Activated naive CD8-positive, alpha-beta T cell treated with anti-CD3 and anti-CD28 coated beads, Interleukin-2, amount 10 ng/mL, durations not matched to agents 7 days and 5 days (primary cell): ENCODE measurements around the gene CCDC148. TPM values are rescaled to one million over a fixed set of nuclear protein-coding genes. Genes with fewer than 3 reads are reported as not detected.

Source experiments
- ATAC-seq: fragments of 150-1000 bp; cut with Tn5 transposase; one replicate; pipeline ENCODE4 v1.10.0; 2021; ENCODE audit warnings: low read depth, moderate library complexity
- POLR2A ChIA-PET: fragments of 350-600 bp; sonication (Branson Sonifier 250); formaldehyde crosslinking; loops from one replicate; lab custom pipeline; 2021; ENCODE audit warnings: antibody characterized with exemption; lab: Charles Lee
- DNase-seq: peaks from one replicate; pipeline ENCODE4 v3.0.0; 2021
- H3K27ac Mint-ChIP-seq: one replicate; pipeline ENCODE4 v1.8.0; 2022; ENCODE audit warnings: mild to moderate bottlenecking, mixed read lengths
- H3K27me3 Mint-ChIP-seq: one replicate; pipeline ENCODE4 v1.8.0; 2022; ENCODE audit warnings: mild to moderate bottlenecking, moderate library complexity, mixed read lengths
- H3K36me3 Mint-ChIP-seq: one replicate; pipeline ENCODE4 v1.8.0; 2021; ENCODE audit warnings: mild to moderate bottlenecking, mixed read lengths
- H3K4me1 Mint-ChIP-seq: one replicate; pipeline ENCODE4 v1.8.0; 2021; ENCODE audit warnings: mixed read lengths
- H3K4me3 Mint-ChIP-seq: one replicate; pipeline ENCODE4 v1.8.0; 2022; ENCODE audit warnings: mild to moderate bottlenecking, moderate library complexity, mixed read lengths
- H3K9me3 Mint-ChIP-seq: one replicate; pipeline ENCODE4 v1.8.0; 2021; ENCODE audit warnings: mixed read lengths
- total RNA-seq, 2 experiments: library from RNA; stranded (reverse); gene quantifications; one replicate each; pipeline ENCODE4 v1.2.3, GENCODE V29; 2021

The CCDC148 gene
- total RNA-seq, 2 experiments from 2014 or later, result not detected

- H3K9me3 Mint-ChIP-seq, result no peaks in the 10 kb centered on the region
- no peak for ATAC-seq
- H3K4me1 Mint-ChIP-seq, result no peaks in the 10 kb centered on the region
- H3K36me3 Mint-ChIP-seq, result no peaks in the 10 kb centered on the region
- no peak for DNase-seq
- no peak overlapping the region for H3K4me3 Mint-ChIP-seq
- POLR2A ChIA-PET, result no interaction called here
- peaks cover 3% of the 10 kb centered on the region for H3K27me3 Mint-ChIP-seq
- no peak overlapping the region for H3K27ac Mint-ChIP-seq
Observed at GRCh38 chr2:158128168-158128973, 328.2 kb downstream of the CCDC148 start.

GRCh38 chr2:158127380-158127804 is 329.2 kb downstream of the CCDC148 start:
- H3K4me3 Mint-ChIP-seq, result no peak overlapping the region
- DNase-seq, result no peak
- POLR2A ChIA-PET, result no interaction called here
- no peaks in the 10 kb centered on the region for H3K9me3 Mint-ChIP-seq
- H3K36me3 Mint-ChIP-seq, result no peaks in the 10 kb centered on the region
- H3K27ac Mint-ChIP-seq, result no peak overlapping the region
- H3K27me3 Mint-ChIP-seq, result peaks cover 2% of the 10 kb centered on the region
- no peaks in the 10 kb centered on the region for H3K4me1 Mint-ChIP-seq
- ATAC-seq, result no peak

GRCh38 chr2:158125756-158126498 is 330.6 kb downstream of the CCDC148 start:
- no peaks in the 10 kb centered on the region for H3K27me3 Mint-ChIP-seq
- POLR2A ChIA-PET, result no interaction called here
- no peaks in the 10 kb centered on the region for H3K9me3 Mint-ChIP-seq
- no peak for DNase-seq
- no peaks in the 10 kb centered on the region for H3K36me3 Mint-ChIP-seq
- ATAC-seq, result no peak
- no peaks in the 10 kb centered on the region for H3K4me1 Mint-ChIP-seq
- H3K4me3 Mint-ChIP-seq, result no peak overlapping the region
- H3K27ac Mint-ChIP-seq, result no peak overlapping the region

GRCh38 chr2:158124896-158125295 is 331.7 kb downstream of the CCDC148 start:
- Mint-ChIP-seq H3K27ac (no peak overlapping the region), H3K4me3 (no peak overlapping the region), H3K9me3 (no peaks in the 10 kb centered on the region), H3K4me1 (no peaks in the 10 kb centered on the region), H3K36me3 (no peaks in the 10 kb centered on the region), H3K27me3 (peaks cover 3% of the 10 kb centered on the region)
- ATAC-seq (no peak), DNase-seq (no peak)
- POLR2A ChIA-PET, result no interaction called here

Other genes with a start within 250 kb of the CCDC148 start
- gene PKP4, start 199 bp upstream of the CCDC148 start, total RNA-seq, result 10 to 100 TPM; 37.0 to 37.8 TPM